ENCODE results near the gene SLC35B2. TPM values are rescaled to one million over a fixed set of nuclear protein-coding genes. Genes with fewer than 3 reads are reported as not detected.

The SLC35B2 gene
- total RNA-seq, 1 experiment from 2014 or later, result 60.6 TPM

DNA sequence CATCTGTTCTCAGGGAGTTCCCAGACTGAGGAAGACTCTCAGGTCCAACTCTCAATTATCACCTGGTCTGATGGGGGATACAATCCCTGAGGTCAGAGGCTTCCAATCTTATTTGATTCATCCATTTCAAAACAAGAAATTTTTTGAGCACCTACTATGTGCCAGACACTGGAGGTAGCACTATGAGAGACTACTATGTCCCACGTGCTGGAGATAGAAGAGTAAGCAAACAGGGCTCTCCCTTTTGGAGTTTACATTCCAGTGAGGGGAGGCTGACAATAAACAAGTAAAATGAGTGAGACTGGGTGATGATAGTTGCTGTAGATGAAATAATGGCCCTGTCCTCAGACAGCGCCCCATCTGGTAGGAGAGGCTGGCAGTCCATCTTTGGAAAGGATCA is 29.4 kb upstream of the SLC35B2 start:
- DNase-seq (ENCODE audit: extremely low read depth, low read depth), result no peak

- no peak for DNase-seq (ENCODE audit: extremely low read depth, low read depth)
Observed at GRCh38 chr6:44286285-44286565, 28.9 kb upstream of the SLC35B2 start.

GRCh38 chr6:44285552-44286284 is 28.4 kb upstream of the SLC35B2 start:
- no peak for DNase-seq (ENCODE audit: extremely low read depth, low read depth)

DNA sequence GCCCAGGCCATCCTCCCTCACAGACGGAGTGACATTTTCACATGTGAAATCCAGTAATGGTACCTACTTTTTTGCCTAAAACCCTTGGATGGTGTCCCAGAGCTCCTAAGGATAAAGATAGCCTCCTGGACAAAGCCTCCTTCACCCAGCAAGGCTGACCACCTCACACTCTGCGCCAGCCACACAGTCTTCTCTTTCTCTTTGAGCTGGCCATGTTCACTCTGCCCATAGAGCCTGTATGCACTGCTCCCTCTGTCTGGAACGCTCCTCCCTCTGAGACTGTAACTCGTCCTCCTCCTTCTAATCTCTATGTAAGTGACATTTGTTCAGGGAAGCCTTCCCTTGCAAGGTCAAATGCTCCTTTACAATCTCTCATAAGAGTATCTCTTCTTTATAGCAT is 27.5 kb upstream of the SLC35B2 start:
- no peak for DNase-seq (ENCODE audit: extremely low read depth, low read depth)

GRCh38 chr6:44284121-44284520 is 26.8 kb upstream of the SLC35B2 start:
- DNase-seq (ENCODE audit: extremely low read depth, low read depth), result no peak

- DNase-seq (ENCODE audit: extremely low read depth, low read depth), result no peak
Observed at GRCh38 chr6:44278774-44279697, 21.7 kb upstream of the SLC35B2 start.

DNA sequence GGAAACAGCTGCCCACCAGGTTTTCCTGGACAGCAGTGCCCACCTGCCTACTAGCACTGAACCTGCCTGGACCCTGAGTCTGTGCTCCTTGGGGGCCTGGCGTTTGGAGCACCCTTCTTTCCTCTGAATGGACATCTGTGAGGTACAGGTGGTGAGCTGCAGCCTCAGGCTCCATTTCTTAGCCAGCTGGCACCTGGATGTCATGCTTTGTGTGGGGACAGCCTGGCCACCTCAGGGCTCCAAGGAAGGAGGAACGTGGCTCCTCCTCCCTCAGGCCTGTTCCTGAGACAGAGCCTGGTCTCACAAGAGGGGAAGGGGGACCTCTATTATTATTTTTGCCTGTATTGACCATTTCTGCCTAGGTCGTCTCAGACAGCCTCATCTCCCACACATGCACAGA is 21.0 kb upstream of the SLC35B2 start:
- DNase-seq (ENCODE audit: extremely low read depth, low read depth), result no peak

DNA sequence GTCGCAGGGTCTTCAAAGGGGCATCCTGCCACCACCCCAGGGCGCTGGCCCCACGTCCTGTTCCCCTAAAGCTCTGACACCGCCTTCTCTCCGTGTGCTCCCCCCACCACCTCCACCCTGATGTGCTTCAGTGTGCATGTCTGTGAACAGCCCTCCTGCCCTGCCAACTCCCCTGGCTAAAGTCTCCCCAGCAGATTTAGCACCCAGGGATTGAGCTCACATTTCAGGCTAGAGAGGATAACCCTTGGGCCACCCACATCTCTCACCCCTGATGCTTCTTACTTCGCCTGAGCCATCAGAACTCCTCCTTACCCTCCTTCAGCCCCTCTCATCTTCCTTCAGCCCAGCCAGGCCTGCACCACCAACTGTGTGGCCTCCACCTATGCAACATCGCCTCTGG is 20.4 kb upstream of the SLC35B2 start:
- DNase-seq (ENCODE audit: extremely low read depth, low read depth), result no peak

GRCh38 chr6:44276667-44277640 is 19.6 kb upstream of the SLC35B2 start:
- no peak for DNase-seq (ENCODE audit: extremely low read depth, low read depth)

GRCh38 chr6:44275749-44276648 is 18.7 kb upstream of the SLC35B2 start:
- DNase-seq (ENCODE audit: extremely low read depth, low read depth), result no peak

GRCh38 chr6:44275271-44275748 is 18.0 kb upstream of the SLC35B2 start:
- DNase-seq (ENCODE audit: extremely low read depth, low read depth), result no peak

DNA sequence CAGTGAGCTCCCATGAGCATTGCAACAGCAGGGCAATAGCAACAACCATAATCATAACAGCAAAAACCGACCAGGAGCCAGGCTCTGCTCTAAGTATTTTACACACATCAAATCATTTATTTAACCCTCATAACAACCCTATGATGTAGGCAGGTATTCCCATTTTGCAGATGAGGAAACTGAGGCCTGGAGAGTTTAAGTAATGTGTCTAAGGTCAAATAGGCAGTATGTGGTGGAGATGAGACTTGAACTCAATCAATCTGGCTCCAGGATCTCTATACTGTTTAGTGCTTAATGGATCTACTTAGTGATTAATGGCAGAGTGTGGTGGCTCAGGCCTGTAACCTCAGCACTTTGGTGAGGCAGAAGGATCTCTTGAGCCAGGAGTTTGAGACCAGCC is 16.3 kb upstream of the SLC35B2 start:
- no peak for DNase-seq (ENCODE audit: extremely low read depth, low read depth)

GRCh38 chr6:44272999-44273566 is 15.8 kb upstream of the SLC35B2 start:
- DNase-seq (ENCODE audit: extremely low read depth, low read depth), result no peak

- DNase-seq (ENCODE audit: extremely low read depth, low read depth), result no peak
Observed at GRCh38 chr6:44272529-44272928, 15.2 kb upstream of the SLC35B2 start.

DNA sequence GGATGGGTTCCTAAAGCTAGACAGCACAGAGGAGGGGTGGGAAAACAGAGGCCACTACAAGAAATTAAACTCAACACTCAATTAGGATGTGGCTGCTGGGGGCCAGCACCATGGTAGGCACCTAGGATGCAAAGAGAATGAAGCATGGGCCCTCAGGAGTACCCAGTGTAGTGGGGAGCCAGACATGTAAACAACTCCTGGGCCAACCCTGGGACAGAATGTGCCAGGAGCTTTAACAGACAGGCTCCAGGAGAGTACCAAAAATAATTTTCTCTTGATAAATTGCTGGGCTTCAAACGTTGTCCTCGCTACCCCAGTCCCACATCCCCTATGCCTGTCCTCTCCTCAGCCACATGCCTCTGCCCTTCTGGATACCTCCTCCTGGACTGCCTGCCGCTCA is 14.6 kb upstream of the SLC35B2 start:
- no peak for DNase-seq (ENCODE audit: extremely low read depth, low read depth)

- DNase-seq (ENCODE audit: extremely low read depth, low read depth), result no peak
Observed at GRCh38 chr6:44271406-44271723, 14.0 kb upstream of the SLC35B2 start.

- no peak for DNase-seq (ENCODE audit: extremely low read depth, low read depth)
Observed at GRCh38 chr6:44270526-44271405, 13.4 kb upstream of the SLC35B2 start.

- no peak for DNase-seq (ENCODE audit: extremely low read depth, low read depth)
Observed at GRCh38 chr6:44269921-44270525, 12.7 kb upstream of the SLC35B2 start, which contains the start of gene TMEM151B. Gene TMEM151B (plus strand): TSS chr6:44270450. CDS start chr6:44270743, 293 bp downstream.

Measured in NCI-H460 (cell line).